Uterus (tissue), 2 donors: ENCODE results near the gene NCSTN.

Source experiments
- POLR2A ChIP-seq, 2 donors: fragments of 450-650 bp; IDR thresholded peaks; one replicate each; pipeline ENCODE4 v1.6.1; 2016; ENCODE audit warnings: antibody characterized with exemption in 2 of 2, mild to moderate bottlenecking in 1 of 2, moderate library complexity in 1 of 2
- TF ChIP-seq, protein P1 (sequence below), 4 experiments: fragments of 200-600 bp in 2 of 4; fragments of 450-650 bp in 2 of 4; sonication (generic) in 2 of 4; IDR thresholded peaks; one replicate each; pipeline ENCODE4 v1.5.1; 2016 to 2019; ENCODE audit warnings: antibody characterized with exemption in 4 of 4, mild to moderate bottlenecking in 2 of 4, moderate library complexity in 1 of 4

GRCh38 chr1:160346958-160347357 is 3.8 kb downstream of the NCSTN start:
- TF ChIP-seq, protein P1, sequence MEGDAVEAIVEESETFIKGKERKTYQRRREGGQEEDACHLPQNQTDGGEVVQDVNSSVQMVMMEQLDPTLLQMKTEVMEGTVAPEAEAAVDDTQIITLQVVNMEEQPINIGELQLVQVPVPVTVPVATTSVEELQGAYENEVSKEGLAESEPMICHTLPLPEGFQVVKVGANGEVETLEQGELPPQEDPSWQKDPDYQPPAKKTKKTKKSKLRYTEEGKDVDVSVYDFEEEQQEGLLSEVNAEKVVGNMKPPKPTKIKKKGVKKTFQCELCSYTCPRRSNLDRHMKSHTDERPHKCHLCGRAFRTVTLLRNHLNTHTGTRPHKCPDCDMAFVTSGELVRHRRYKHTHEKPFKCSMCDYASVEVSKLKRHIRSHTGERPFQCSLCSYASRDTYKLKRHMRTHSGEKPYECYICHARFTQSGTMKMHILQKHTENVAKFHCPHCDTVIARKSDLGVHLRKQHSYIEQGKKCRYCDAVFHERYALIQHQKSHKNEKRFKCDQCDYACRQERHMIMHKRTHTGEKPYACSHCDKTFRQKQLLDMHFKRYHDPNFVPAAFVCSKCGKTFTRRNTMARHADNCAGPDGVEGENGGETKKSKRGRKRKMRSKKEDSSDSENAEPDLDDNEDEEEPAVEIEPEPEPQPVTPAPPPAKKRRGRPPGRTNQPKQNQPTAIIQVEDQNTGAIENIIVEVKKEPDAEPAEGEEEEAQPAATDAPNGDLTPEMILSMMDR (IDR thresholded peaks at IDR 0.05): no peak
- TF ChIP-seq POLR2A (IDR thresholded peaks at IDR 0.05): no peak
